ENCODE results near the gene PARP8.
"Not testable (repeated sequence)": the region's sequence is repeated elsewhere in the genome, so short reads cannot be mapped to it uniquely, and the experiment has no call there.

The PARP8 gene, protein sequence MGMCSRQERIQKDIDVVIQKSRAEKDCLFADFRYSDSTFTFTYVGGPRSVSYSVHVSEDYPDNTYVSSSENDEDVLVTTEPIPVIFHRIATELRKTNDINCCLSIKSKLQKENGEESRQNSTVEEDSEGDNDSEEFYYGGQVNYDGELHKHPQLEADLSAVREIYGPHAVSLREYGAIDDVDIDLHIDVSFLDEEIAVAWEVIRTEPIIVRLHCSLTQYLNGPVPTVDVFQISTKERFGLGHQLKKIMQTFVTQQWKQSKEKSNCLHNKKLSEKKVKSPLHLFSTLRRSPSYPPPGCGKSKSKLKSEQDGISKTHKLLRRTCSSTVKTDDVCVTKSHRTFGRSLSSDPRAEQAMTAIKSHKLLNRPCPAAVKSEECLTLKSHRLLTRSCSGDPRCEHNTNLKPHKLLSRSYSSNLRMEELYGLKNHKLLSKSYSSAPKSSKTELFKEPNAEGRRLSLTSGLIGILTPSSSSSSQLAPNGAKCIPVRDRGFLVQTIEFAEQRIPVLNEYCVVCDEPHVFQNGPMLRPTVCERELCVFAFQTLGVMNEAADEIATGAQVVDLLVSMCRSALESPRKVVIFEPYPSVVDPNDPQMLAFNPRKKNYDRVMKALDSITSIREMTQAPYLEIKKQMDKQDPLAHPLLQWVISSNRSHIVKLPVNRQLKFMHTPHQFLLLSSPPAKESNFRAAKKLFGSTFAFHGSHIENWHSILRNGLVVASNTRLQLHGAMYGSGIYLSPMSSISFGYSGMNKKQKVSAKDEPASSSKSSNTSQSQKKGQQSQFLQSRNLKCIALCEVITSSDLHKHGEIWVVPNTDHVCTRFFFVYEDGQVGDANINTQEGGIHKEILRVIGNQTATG

DNA sequence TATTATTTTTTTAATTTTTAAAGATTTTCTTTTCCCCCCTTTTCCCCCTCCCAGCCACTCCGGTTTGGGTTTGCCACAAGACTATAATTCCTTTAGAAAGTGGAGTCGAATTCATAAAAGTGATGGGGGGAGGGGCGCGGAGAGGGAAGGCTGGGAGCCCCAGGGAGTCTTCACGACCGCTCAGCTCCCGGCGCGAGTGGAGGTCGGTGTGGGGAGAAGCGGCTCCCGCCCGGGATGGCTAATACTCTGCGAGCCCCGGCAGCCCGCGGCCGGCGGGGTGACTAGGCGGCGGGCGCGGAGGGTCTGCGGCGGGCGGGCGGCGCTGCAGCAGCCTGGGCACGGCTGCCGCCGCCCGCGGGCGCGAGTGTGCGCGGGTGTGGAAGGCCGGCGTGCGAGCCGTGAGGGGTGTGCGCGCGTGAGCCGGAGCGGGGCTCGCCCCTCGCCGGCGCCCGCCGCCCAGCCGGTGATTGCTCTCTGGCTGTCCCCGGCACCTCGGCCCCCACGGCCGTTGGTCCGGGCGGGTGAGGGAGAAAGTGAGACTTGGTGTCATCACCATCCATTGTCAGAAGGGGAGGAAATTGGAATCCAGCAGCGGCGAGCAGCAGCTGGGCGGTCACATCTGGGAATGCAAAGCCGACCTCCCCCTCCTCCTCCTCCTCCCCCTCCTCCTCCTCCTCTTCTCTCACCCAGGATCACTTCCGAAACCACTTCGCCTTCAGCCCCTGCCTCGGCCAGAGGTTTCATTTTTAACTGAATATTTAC lies at the start of gene PARP8:
TSS of gene PARP8 (plus strand) at position 377 of the 762 bp plus-strand sequence. CDS start 459 bp downstream, outside the sequence.
- DNase-seq = peak; percentile 79

DNA sequence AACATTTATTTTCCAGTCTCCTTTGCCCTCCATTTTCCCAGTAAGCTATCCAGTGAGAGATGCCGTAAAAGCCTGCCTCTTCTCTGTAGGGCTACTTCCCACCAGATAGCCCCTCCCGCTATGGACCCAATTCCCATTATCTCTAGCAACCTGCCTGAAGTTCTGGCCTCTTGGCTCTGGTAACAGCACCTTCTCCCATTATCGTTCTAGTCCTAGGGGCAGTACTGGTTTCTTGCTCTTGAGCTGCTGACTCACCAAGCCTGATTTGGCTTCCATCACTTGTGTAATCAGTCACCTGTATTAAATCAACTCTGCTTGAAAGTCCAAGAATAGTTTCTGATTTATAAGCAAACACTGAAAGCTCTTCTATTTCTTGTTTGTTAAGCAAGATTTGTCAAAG lies 42.8 kb upstream of the PARP8 start:
- no peak for DNase-seq

DNA sequence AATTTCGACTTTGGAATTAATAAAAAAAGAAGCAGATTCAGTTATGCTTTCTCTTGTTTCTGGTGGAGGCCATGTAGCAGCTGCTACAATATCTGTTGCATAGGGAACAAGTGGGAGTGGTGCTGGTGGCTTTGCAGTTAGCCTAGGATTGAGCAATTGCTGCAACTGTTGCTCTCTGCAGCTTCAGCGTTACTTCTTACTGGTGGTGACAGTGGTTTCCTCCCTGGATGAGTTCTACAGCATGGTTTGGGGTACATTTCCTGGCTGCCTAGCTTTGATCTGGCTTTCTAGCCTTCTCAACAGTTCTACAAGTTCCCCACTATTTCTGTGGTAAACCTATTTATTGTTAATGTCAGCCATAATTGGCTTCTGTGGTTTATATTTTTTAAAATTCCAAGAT lies 31.6 kb upstream of the PARP8 start:
- peak; percentile 81 for DNase-seq

DNA sequence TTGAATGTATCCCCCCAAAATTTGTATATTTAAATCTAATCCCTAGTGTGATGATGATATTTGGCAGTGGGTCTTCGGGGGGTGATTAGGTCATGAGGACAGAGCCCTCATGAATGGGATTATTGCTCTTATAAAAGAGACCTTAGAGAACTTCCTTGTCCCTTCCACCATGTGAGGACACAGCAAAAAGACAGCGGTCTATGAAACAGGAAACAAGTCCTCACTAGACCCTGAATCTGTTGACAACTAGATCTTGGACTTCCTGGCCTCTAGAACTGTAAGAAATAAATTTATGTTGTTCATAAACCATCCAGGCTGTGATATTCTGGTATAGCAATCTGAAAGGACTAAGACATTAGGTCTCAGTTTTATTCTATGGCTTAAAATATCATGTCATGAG lies 28.9 kb upstream of the PARP8 start:
- DNase-seq = not testable (repeated sequence)

DNA sequence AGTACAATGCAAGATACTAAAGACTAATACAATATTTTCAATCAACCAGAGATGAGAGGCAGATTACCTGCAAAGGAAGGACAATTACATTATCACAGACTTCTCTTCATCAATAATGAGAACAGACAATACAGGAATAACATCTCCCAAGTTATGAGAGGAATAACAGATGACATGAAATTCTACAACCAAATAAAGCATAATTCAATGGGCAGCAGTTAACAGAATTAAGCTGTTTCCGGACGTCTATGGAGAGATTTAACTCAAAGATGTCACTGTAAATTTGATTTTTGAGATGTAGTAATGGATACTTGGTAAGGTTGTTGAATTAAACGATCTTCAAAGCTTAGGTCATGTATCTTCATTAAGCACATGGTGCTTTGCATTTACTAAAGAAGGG lies 19.8 kb upstream of the PARP8 start:
- no peak for DNase-seq

- DNase-seq = no peak
Measured at GRCh38 chr5:50647726-50648125, 18.7 kb upstream of the PARP8 start.

GRCh38 chr5:50653946-50654345 lies 12.5 kb upstream of the PARP8 start:
- DNase-seq = peak; percentile 88

DNA sequence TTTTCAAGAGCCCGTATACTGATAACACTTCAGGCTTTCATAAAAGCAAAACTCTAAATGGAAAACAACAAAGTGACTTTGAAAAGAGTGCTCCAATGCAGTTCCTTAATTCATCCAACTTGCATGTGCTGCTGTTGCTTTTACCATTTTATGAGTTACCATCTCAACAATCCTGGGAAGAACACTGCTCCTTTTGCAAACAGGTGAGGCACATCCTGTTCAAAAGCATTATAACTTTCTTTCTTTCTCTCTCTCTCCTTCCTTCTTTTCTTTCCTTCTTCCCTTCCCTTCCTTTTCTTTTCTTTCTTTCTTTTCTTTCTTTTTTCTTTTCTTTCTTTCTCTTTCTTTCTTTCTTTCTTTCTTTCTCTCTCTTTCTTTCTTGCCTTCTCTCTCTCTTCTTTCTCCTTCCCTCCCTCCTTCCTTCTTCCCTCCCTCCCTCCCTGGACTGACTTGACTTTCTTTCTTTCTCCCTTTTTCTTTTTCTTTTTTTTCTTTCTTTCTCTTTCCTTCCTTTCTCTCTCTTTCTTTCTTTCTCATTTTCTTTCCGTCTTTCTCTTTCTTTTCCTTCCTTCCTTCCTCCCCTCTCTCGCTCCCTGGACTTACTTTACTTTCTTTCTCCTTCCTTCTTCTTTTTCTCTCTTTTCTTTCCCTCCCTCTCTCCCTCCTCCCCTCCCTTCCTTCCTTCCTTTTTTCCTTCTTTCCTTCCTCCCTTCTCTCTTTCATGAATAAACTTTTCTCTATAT lies 11.2 kb upstream of the PARP8 start:
- DNase-seq = peak; percentile 37

- DNase-seq = no peak
Measured at GRCh38 chr5:50655810-50656205, 10.6 kb upstream of the PARP8 start.

DNA sequence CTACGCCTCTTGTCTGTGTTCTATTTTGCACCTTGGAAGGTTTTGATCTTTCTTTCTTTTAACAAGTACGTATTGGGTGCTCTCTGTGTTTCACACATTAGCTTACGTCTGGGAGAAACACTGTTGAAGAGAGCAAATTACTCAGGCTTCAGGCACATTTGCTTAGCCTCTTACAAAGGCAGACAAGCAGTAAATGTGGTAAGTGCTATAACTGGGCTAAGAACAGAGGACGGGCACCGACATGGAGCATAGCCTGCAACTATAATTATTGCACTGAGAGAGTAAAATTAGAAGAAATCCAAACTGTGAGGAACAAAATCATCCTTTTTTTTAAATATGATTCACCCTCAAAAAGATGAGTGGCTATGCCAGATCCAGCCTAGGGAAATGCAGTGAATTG lies 9.4 kb upstream of the PARP8 start:
- DNase-seq = no peak

GRCh38 chr5:50658246-50658645 lies 8.2 kb upstream of the PARP8 start:
- DNase-seq = peak; percentile 29

DNA sequence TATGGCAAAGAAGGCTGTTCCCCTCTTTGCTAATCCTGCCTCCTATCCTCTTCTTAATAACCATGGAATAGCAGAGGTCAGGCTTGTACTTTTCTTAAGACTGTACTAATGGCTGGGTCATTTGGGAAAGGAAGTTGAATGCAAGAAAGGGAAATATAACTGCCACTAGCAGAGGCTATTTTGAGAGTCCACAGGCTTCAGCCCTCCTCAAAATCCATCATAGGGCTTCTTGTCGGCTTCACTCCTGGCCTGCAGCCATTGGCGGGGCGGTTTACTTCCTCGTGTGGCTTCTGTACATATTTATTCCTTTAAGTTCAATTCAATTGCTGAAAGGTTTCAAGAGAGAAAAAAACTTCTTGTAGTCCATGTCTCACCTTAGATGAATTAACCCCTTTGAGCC lies 2.8 kb upstream of the PARP8 start:
- DNase-seq = no peak

DNA sequence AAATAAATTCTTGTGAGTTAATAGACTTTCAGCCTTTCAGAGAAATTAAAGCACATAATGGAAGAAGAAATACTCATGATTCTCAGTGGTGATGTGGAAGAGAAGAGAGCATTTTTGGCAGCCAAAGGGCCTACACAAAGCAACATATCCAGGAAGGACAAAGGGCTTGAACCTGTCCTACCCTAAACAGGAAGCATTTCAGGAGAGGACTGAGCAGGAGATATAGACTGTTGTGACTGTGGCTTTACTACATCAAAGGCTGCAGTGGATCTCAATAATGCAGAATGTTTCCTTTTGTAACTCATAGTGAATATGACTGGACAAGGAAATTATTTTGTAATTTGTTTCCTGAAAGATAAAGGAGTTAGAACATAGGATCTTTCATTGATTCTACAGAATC lies 1.3 kb upstream of the PARP8 start:
- DNase-seq = peak; percentile 27

- DNase-seq = not testable (repeated sequence)
Measured at GRCh38 chr5:50665761-50666202, 655 bp upstream of the PARP8 start.

- DNase-seq = peak; percentile 73
Measured at GRCh38 chr5:50667023-50667652, 701 bp downstream of the PARP8 start.

DNA sequence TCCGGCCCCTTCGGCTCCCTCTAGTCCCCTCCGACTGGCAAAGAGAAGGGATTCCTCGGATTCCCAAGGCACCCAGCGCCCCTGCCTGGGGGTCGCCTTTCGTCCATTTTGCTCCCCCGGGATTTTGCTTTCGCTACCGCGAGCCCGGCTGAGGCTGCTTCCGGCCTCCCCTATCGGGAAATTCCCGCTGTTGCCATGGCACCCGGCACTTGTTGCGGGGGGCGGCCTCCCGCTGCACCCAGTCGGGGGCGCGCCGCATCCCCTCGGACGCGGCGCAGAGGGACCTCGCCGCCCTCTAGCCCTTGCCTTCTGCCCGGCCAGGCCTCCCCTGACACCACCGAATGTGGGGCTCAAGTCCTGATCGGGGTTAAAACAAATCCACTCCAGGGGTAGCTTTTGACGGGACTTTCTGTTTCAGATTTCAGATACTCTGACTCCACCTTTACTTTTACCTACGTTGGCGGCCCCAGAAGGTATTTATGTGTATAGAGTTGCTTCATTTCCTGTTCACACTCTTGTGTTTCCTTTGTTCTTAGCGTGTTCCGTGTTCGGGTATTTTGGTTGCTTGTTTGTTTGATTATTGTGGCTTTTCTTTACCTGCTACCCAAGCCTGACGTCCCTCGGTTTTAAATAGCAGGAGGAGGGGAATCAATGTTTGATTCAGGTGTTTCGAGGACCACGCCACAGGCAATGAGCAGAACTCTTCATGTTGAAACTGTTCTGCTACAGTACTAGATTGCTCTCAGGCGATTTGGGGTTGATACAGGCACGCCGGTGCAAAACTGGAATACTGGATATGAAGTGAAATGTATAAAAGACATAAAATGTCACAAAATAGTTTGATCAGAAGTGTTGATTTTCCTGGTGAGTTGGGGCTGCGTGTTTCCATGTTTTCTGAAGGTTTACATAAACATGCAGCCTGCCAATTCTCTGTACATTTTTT lies 1.5 kb downstream of the PARP8 start:
- peak; percentile 76 for DNase-seq

DNA sequence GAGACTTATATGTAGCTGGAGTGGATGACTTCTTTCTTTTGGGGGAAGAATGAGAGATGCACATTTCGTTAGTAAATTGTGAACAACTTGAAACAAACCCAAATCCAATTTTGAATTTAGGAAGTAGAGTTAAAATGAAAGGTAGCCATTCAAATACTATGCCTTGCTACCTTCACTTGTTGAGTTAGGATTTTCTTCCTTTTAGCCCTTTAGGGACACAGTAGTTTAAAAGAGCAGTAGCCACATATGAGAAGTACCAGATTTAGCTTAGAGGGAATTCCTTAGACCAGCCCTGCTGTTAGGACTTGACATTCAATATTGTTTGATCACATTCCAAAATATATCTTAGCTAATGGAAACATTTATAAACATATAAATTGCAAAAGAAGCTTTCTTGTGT lies 2.2 kb downstream of the PARP8 start:
- DNase-seq = peak; percentile 29

DNA sequence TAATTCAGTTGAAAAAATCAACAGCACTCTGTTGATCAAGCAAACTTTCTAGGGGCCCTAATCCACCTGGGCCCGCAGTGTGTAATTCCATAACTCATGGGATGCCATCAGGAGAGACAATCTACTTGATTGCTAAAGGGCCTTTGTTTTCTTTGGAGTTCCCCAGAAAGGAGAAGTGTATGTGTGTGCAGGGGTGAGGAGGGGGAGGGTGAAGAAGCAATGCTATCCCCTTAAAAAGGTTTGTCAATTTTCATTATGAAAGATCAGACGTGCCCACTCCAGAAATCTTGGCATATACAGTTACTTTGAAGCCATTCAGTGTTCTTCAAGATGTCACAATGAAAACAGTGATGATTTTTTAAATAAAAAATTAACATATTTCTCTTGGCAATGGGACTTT lies 6.2 kb downstream of the PARP8 start:
- DNase-seq = peak; percentile 50

GRCh38 chr5:50673444-50673843 lies 7.0 kb downstream of the PARP8 start:
- DNase-seq = not testable (repeated sequence)

- no peak for DNase-seq
Measured at GRCh38 chr5:50675385-50675784, 8.9 kb downstream of the PARP8 start.

- DNase-seq = not testable (repeated sequence)
Measured at GRCh38 chr5:50679554-50679953, 13.1 kb downstream of the PARP8 start.
